WTC11 (cell line): ENCODE measurements around the gene EGF. TPM values are rescaled to one million over a fixed set of nuclear protein-coding genes. Genes with fewer than 3 reads are reported as not detected.

Experiments
- ATAC-seq: fragments of 200-7000 bp; cut with Tn5 transposase; 2 replicates; pipeline ENCODE4 v1.10.0; 2021; ENCODE audit warnings: mild to moderate bottlenecking, moderate library complexity
- CTCF ChIA-PET: fragments of 300-600 bp; sonication (Branson Sonifier 250); formaldehyde crosslinking; loops from one replicate; lab custom pipeline; 2021; ENCODE audit warnings: antibody characterized with exemption; lab: Charles Lee
- POLR2A ChIA-PET: fragments of 350-600 bp; sonication (Branson Sonifier 250); formaldehyde crosslinking; loops from one replicate; lab custom pipeline; 2021; ENCODE audit warnings: antibody characterized with exemption; lab: Charles Lee
- DNase-seq: peaks from one replicate; pipeline ENCODE4 v3.0.0; 2021; ENCODE audit warnings: low spot score
- H3K27ac Mint-ChIP-seq: 2 replicates; pipeline ENCODE4 v1.8.0; 2021; ENCODE audit warnings: mixed read lengths
- H3K27me3 Mint-ChIP-seq: 2 replicates; pipeline ENCODE4 v1.8.0; 2021; ENCODE audit warnings: low read depth, mild to moderate bottlenecking, moderate library complexity, mixed read lengths
- H3K36me3 Mint-ChIP-seq: 2 replicates; pipeline ENCODE4 v1.8.0; 2021; ENCODE audit warnings: mixed read lengths
- H3K4me1 Mint-ChIP-seq: 2 replicates; pipeline ENCODE4 v1.8.0; 2022; ENCODE audit warnings: mixed read lengths
- H3K4me3 Mint-ChIP-seq: 2 replicates; pipeline ENCODE4 v1.8.0; 2021; ENCODE audit warnings: mild to moderate bottlenecking, moderate library complexity, mixed read lengths
- H3K9me3 Mint-ChIP-seq: 2 replicates; pipeline ENCODE4 v1.8.0; 2021; ENCODE audit warnings: mixed read lengths
- EMX1 ChIP-seq: fragments of 250-450 bp; sonication (Bioruptor Pico); IDR thresholded peaks from 2 replicates; pipeline ENCODE4 v1.8.0; 2021; ENCODE audit warnings: mild to moderate bottlenecking
- FOXK1 ChIP-seq: sonication (generic); formaldehyde crosslinking; IDR thresholded peaks from 2 replicates; pipeline ENCODE4 v1.8.0; 2022; ENCODE audit warnings: mild to moderate bottlenecking, moderate library complexity, missing genetic modification reagents
- FOXP1 ChIP-seq: sonication (generic); formaldehyde crosslinking; IDR thresholded peaks from 2 replicates; pipeline ENCODE4 v1.8.0; 2022; ENCODE audit warnings: missing genetic modification reagents, mild to moderate bottlenecking, moderate library complexity, borderline replicate concordance
- GTF2I ChIP-seq: fragments of 250-450 bp; sonication (Bioruptor Pico); conservative IDR thresholded peaks from 2 replicates; pipeline ENCODE4 v1.4.0; 2021; ENCODE audit warnings: mild to moderate bottlenecking
- JUN ChIP-seq: sonication (generic); formaldehyde crosslinking; IDR thresholded peaks from 2 replicates; pipeline ENCODE4 v1.8.0; 2023; ENCODE audit warnings: mild to moderate bottlenecking, missing genetic modification reagents
- RELA ChIP-seq: sonication (generic); formaldehyde crosslinking; IDR thresholded peaks from 2 replicates; pipeline ENCODE4 v1.8.1; 2022; ENCODE audit warnings: missing genetic modification reagents, mild to moderate bottlenecking, borderline replicate concordance
- SMAD3 ChIP-seq: sonication (generic); formaldehyde crosslinking; IDR thresholded peaks from 2 replicates; pipeline ENCODE4 v1.8.0; 2022; ENCODE audit warnings: missing genetic modification reagents, mild to moderate bottlenecking, borderline replicate concordance
- ZNF138 ChIP-seq: sonication (generic); formaldehyde crosslinking; conservative IDR thresholded peaks from 2 replicates; pipeline ENCODE4 v1.8.1; 2022; ENCODE audit warnings: mild to moderate bottlenecking, moderate library complexity, missing genetic modification reagents
- ZNF317 ChIP-seq: sonication (generic); formaldehyde crosslinking; IDR thresholded peaks from 2 replicates; pipeline ENCODE4 v1.8.1; 2023; ENCODE audit warnings: low read depth, mild to moderate bottlenecking, moderate library complexity, missing genetic modification reagents, borderline replicate concordance
- ZNF671 ChIP-seq: fragments of 250-450 bp; sonication (Bioruptor Pico); IDR thresholded peaks from 2 replicates; pipeline ENCODE4 v1.8.0; 2021; ENCODE audit warnings: mild to moderate bottlenecking
- total RNA-seq: library from RNA; stranded (reverse); gene quantifications from 3 replicates; pipeline ENCODE4 v1.2.3, GENCODE V29; 2021
- TF ChIP-seq, protein P1 (sequence below): sonication (generic); formaldehyde crosslinking; IDR thresholded peaks from 2 replicates; pipeline ENCODE4 v1.8.1; 2022; ENCODE audit warnings: mild to moderate bottlenecking, moderate library complexity, missing genetic modification reagents
- TF ChIP-seq, protein P2 (sequence below): sonication (generic); formaldehyde crosslinking; conservative IDR thresholded peaks from 2 replicates; pipeline ENCODE4 v1.8.1; 2022; ENCODE audit warnings: mild to moderate bottlenecking, missing genetic modification reagents
- TF ChIP-seq, protein P3 (sequence below): sonication (generic); formaldehyde crosslinking; IDR thresholded peaks from 2 replicates; pipeline ENCODE4 v1.8.1; 2023; ENCODE audit warnings: mild to moderate bottlenecking, missing genetic modification reagents, borderline replicate concordance
- TF ChIP-seq, protein P4 (sequence below): fragments of 250-450 bp; sonication (Bioruptor Pico); IDR thresholded peaks from 2 replicates; pipeline ENCODE4 v2.1.2; 2022; ENCODE audit warnings: mild to moderate bottlenecking, moderate library complexity
- TF ChIP-seq, protein P5 (sequence below): sonication (generic); formaldehyde crosslinking; IDR thresholded peaks from 2 replicates; pipeline ENCODE4 v1.8.1; 2022; ENCODE audit warnings: missing genetic modification reagents, borderline replicate concordance
- TF ChIP-seq, protein P6 (sequence below): fragments of 250-450 bp; sonication (Bioruptor Pico); IDR thresholded peaks from 2 replicates; pipeline ENCODE4 v1.8.0; 2021; ENCODE audit warnings: mild to moderate bottlenecking
- TF ChIP-seq, protein P7 (sequence below): fragments of 250-450 bp; sonication (Bioruptor Pico); IDR thresholded peaks from 2 replicates; pipeline ENCODE4 v1.9.0; 2021; ENCODE audit warnings: mild to moderate bottlenecking
- TF ChIP-seq, protein P8 (sequence below): fragments of 250-450 bp; sonication (Bioruptor Pico); conservative IDR thresholded peaks from 2 replicates; pipeline ENCODE4 v1.9.0; 2021; ENCODE audit warnings: mild to moderate bottlenecking

EGF gene
- total RNA-seq, 1 experiment from 2014 or later, result 2.5 TPM

DNA sequence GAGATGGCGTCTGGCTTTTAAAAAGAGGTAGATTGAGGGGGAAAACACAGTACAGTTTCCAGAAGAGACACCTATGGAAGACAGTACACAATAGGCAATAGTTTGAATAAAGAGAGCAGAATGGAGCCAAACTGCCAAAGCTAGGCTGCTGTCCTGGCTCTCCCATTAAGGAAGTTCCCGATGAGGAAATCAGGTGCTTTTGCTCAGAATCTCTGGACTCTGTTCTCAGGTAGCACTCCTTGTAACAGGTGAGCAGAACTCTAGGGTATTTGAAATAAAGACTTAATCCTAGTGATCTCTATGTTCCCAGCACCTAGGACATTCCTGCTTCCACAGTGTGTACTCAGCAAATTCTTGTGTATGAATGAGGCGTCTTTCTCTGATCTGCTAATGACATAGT lies 1.6 kb downstream of the EGF start:
- Mint-ChIP-seq H3K4me1 (peaks cover 41% of the 10 kb centered on the region), H3K4me3 (no peak overlapping the region), H3K9me3 (no peaks in the 10 kb centered on the region), H3K27me3 (no peaks in the 10 kb centered on the region), H3K27ac (no peak overlapping the region), H3K36me3 (no peaks in the 10 kb centered on the region)
- ATAC-seq, result no peak
- DNase-seq, result no peak
- ChIA-PET POLR2A (no interaction called here), CTCF (no interaction called here)
- TF ChIP-seq, protein P1, sequence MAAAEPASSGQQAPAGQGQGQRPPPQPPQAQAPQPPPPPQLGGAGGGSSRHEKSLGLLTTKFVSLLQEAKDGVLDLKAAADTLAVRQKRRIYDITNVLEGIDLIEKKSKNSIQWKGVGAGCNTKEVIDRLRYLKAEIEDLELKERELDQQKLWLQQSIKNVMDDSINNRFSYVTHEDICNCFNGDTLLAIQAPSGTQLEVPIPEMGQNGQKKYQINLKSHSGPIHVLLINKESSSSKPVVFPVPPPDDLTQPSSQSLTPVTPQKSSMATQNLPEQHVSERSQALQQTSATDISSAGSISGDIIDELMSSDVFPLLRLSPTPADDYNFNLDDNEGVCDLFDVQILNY (CRISPR knock-in tag), result no peak
- TF ChIP-seq, protein P2, sequence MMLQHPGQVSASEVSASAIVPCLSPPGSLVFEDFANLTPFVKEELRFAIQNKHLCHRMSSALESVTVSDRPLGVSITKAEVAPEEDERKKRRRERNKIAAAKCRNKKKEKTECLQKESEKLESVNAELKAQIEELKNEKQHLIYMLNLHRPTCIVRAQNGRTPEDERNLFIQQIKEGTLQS (CRISPR knock-in tag), result no peak
- TF ChIP-seq, protein P3, sequence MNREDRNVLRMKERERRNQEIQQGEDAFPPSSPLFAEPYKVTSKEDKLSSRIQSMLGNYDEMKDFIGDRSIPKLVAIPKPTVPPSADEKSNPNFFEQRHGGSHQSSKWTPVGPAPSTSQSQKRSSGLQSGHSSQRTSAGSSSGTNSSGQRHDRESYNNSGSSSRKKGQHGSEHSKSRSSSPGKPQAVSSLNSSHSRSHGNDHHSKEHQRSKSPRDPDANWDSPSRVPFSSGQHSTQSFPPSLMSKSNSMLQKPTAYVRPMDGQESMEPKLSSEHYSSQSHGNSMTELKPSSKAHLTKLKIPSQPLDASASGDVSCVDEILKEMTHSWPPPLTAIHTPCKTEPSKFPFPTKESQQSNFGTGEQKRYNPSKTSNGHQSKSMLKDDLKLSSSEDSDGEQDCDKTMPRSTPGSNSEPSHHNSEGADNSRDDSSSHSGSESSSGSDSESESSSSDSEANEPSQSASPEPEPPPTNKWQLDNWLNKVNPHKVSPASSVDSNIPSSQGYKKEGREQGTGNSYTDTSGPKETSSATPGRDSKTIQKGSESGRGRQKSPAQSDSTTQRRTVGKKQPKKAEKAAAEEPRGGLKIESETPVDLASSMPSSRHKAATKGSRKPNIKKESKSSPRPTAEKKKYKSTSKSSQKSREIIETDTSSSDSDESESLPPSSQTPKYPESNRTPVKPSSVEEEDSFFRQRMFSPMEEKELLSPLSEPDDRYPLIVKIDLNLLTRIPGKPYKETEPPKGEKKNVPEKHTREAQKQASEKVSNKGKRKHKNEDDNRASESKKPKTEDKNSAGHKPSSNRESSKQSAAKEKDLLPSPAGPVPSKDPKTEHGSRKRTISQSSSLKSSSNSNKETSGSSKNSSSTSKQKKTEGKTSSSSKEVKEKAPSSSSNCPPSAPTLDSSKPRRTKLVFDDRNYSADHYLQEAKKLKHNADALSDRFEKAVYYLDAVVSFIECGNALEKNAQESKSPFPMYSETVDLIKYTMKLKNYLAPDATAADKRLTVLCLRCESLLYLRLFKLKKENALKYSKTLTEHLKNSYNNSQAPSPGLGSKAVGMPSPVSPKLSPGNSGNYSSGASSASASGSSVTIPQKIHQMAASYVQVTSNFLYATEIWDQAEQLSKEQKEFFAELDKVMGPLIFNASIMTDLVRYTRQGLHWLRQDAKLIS, result no peak
- TF ChIP-seq ZNF317 (CRISPR knock-in tag) (no peak), FOXK1 (CRISPR knock-in tag) (no peak), JUN (no peak), SMAD3 (CRISPR knock-in tag) (no peak), ZNF671 (no peak), FOXP1 (CRISPR knock-in tag) (no peak)
- TF ChIP-seq, protein P4, sequence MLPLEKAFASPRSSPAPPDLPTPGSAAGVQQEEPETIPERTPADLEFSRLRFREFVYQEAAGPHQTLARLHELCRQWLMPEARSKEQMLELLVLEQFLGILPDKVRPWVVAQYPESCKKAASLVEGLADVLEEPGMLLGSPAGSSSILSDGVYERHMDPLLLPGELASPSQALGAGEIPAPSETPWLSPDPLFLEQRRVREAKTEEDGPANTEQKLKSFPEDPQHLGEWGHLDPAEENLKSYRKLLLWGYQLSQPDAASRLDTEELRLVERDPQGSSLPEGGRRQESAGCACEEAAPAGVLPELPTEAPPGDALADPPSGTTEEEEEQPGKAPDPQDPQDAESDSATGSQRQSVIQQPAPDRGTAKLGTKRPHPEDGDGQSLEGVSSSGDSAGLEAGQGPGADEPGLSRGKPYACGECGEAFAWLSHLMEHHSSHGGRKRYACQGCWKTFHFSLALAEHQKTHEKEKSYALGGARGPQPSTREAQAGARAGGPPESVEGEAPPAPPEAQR (CRISPR knock-in tag), result no peak
- TF ChIP-seq, protein P5, sequence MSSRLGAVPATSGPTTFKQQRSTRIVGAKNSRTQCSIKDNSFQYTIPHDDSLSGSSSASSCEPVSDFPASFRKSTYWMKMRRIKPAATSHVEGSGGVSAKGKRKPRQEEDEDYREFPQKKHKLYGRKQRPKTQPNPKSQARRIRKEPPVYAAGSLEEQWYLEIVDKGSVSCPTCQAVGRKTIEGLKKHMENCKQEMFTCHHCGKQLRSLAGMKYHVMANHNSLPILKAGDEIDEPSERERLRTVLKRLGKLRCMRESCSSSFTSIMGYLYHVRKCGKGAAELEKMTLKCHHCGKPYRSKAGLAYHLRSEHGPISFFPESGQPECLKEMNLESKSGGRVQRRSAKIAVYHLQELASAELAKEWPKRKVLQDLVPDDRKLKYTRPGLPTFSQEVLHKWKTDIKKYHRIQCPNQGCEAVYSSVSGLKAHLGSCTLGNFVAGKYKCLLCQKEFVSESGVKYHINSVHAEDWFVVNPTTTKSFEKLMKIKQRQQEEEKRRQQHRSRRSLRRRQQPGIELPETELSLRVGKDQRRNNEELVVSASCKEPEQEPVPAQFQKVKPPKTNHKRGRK (CRISPR knock-in tag), result no peak

DNA sequence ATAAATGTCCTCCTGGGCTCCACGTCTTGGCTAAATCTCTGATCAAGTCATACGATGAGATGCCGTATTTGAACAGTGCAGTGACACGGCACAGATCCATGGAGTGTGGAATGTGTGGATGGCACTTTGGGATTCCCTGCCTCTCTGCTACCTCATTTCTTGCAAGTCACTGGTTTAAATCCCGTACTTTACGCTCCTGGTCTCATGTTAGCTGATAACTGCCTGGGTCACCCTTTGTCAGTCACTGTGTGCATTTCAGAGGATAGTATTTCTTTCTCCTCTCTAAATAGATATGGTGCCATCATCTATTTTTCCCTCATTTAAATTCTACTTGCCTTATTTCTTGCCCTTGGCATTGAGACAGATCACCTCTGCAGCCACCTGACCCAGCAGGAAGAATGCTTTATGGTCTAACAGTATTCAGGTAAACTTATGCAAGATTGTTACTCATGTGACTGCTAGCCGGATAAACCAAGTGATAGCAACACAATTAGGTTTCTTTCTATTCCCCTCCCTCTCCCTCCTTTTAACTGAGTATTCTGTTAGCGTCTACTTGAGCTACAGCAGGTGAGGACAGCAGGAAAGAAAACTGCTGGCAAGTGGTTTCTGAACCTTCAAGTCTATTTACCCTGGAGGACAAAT lies 2.8 kb downstream of the EGF start:
- no peak overlapping the region for H3K4me3 Mint-ChIP-seq
- peaks cover 41% of the 10 kb centered on the region for H3K4me1 Mint-ChIP-seq
- TF ChIP-seq EMX1 (CRISPR knock-in tag) (no peak), ZNF138 (no peak), RELA (no peak), GTF2I (CRISPR knock-in tag) (no peak)
- TF ChIP-seq, protein P6, sequence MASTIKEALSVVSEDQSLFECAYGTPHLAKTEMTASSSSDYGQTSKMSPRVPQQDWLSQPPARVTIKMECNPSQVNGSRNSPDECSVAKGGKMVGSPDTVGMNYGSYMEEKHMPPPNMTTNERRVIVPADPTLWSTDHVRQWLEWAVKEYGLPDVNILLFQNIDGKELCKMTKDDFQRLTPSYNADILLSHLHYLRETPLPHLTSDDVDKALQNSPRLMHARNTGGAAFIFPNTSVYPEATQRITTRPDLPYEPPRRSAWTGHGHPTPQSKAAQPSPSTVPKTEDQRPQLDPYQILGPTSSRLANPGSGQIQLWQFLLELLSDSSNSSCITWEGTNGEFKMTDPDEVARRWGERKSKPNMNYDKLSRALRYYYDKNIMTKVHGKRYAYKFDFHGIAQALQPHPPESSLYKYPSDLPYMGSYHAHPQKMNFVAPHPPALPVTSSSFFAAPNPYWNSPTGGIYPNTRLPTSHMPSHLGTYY (CRISPR knock-in tag), result no peak
- TF ChIP-seq, protein P7, sequence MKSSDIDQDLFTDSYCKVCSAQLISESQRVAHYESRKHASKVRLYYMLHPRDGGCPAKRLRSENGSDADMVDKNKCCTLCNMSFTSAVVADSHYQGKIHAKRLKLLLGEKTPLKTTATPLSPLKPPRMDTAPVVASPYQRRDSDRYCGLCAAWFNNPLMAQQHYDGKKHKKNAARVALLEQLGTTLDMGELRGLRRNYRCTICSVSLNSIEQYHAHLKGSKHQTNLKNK (CRISPR knock-in tag), result no peak
- TF ChIP-seq, protein P8, sequence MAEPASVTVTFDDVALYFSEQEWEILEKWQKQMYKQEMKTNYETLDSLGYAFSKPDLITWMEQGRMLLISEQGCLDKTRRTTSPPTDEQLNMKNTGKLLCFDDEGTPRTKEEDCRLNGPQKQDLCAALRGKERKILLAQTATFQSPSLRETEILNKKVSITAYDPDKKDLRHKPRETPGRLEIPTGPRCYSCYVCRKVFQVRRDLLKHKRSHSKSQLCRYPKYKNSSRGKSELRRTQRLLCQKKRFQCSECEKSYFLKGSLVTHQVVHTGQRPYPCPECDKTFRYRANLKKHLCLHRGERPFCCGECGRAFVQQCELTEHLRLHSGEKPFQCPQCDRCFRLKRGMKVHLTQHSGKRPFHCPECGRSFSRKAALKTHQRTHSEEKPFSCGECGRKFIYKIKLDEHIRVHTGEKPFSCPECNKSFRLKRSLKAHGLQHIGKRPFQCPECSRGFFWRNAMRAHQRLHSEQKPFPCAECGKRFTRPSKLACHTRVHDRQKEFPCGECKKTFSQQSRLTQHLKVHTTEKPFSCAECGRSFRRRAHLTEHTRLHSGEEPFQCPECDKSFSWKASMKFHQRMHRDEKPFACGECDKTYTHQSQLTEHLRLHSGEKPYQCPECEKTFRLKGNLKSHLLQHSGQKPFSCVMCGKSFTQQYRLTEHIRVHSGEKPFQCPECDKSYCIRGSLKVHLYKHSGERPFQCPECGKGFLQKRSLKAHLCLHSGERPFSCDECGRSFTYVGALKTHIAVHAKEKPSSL (CRISPR knock-in tag), result no peak
- no peaks in the 10 kb centered on the region for H3K36me3 Mint-ChIP-seq
- H3K27ac Mint-ChIP-seq, result no peak overlapping the region
- CTCF ChIA-PET, result no interaction called here
- POLR2A ChIA-PET, result no interaction called here
- no peaks in the 10 kb centered on the region for H3K9me3 Mint-ChIP-seq
- no peak for DNase-seq
- H3K27me3 Mint-ChIP-seq, result no peaks in the 10 kb centered on the region
- no peak for ATAC-seq
